Rectal smooth muscle tissue (tissue), 1 donor: ENCODE results near the gene GLOD4.
"Not testable (repeated sequence)": the region's sequence is repeated elsewhere in the genome, so short reads cannot be mapped to it uniquely, and the experiment has no call there.

Source experiments
- H3K27ac ChIP-seq: one replicate; pipeline ENCODE4 v1.7.0; 2013; ENCODE audit warnings: low read depth, low read length, inconsistent platforms
- H3K27me3 ChIP-seq: one replicate; pipeline ENCODE4 v1.7.0; 2013; ENCODE audit warnings: low read length; ENCODE audit not compliant: control insufficient read depth, insufficient read depth
- H3K36me3 ChIP-seq: one replicate; pipeline ENCODE4 v1.7.0; 2013; ENCODE audit warnings: low read length; ENCODE audit not compliant: control insufficient read depth, insufficient read depth
- H3K4me1 ChIP-seq: one replicate; pipeline ENCODE4 v1.7.0; 2013; ENCODE audit warnings: low read length; ENCODE audit not compliant: control insufficient read depth, insufficient read depth
- H3K4me3 ChIP-seq: one replicate; pipeline ENCODE4 v1.7.0; 2013; ENCODE audit warnings: low read length
- H3K9ac ChIP-seq: one replicate; pipeline ENCODE4 v1.7.0; 2013; ENCODE audit warnings: low read length

The GLOD4 gene

GRCh38 chr17:781805-782731 lies at the start of gene GLOD4, which contains the start of gene MRM3:
TSS of gene GLOD4 (minus strand) at chr17:782280. CDS start at chr17:782255, 25 bp downstream.
TSS of gene MRM3 (plus strand) at chr17:782353. CDS start at chr17:782379, 26 bp downstream.
- H3K9ac ChIP-seq: peak within 1 kb of the TSS; percentile 84
- no peaks in the 10 kb centered on the region for H3K27me3 ChIP-seq
- peaks cover 6% of the 10 kb centered on the region for H3K4me1 ChIP-seq
- peaks cover 4% of the 10 kb centered on the region for H3K36me3 ChIP-seq
- peak within 1 kb of the TSS; percentile 96 for H3K4me3 ChIP-seq
- peak within 1 kb of the TSS; percentile 72 for H3K27ac ChIP-seq

- no peak overlapping the region for H3K9ac ChIP-seq
- H3K27me3 ChIP-seq: no peaks in the 10 kb centered on the region
- no peak overlapping the region for H3K4me3 ChIP-seq
- H3K27ac ChIP-seq: no peak overlapping the region
- no peaks in the 10 kb centered on the region for H3K36me3 ChIP-seq
- H3K4me1 ChIP-seq: no peaks in the 10 kb centered on the region
Observed at GRCh38 chr17:830950-831349, 48.9 kb upstream of the GLOD4 start.

GRCh38 chr17:830381-830780 lies 48.3 kb upstream of the GLOD4 start:
- peaks cover 3% of the 10 kb centered on the region for H3K36me3 ChIP-seq
- H3K9ac ChIP-seq: no peak overlapping the region
- H3K27ac ChIP-seq: no peak overlapping the region

GRCh38 chr17:829614-830013 lies 47.5 kb upstream of the GLOD4 start:
- H3K36me3 ChIP-seq, H3K4me3 ChIP-seq, H3K9ac ChIP-seq, H3K27me3 ChIP-seq, H3K27ac ChIP-seq, H3K4me1 ChIP-seq: not testable (repeated sequence)

More at GRCh38 chr17:830381-830780, 48.3 kb upstream of the GLOD4 start:
- Histone ChIP-seq H3K27me3 (no peaks in the 10 kb centered on the region), H3K4me1 (no peaks in the 10 kb centered on the region), H3K4me3 (no peak overlapping the region)

DNA sequence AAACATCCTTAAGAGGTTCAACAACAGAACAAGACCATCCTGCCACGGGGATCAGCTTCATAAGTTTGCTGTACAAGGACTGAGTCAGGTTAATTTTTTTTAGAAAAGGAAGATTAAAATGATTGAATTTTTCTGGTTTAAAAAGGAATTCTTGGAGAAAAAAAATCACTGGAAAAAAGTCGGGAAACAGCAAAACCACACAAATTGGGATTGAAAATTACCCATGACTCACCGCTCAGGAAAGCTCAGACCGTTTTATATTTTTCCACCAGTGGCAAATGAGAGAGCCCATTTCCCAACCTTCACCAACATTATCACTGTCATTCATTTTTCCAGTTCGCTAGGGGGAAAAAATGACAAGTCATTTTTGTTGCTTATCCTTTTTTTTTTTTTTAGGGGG lies 46.7 kb upstream of the GLOD4 start:
- H3K4me3 ChIP-seq: no peak overlapping the region
- H3K27me3 ChIP-seq: no peaks in the 10 kb centered on the region
- no peak overlapping the region for H3K27ac ChIP-seq
- H3K4me1 ChIP-seq: no peaks in the 10 kb centered on the region
- no peak overlapping the region for H3K9ac ChIP-seq
- peaks cover 6% of the 10 kb centered on the region for H3K36me3 ChIP-seq

DNA sequence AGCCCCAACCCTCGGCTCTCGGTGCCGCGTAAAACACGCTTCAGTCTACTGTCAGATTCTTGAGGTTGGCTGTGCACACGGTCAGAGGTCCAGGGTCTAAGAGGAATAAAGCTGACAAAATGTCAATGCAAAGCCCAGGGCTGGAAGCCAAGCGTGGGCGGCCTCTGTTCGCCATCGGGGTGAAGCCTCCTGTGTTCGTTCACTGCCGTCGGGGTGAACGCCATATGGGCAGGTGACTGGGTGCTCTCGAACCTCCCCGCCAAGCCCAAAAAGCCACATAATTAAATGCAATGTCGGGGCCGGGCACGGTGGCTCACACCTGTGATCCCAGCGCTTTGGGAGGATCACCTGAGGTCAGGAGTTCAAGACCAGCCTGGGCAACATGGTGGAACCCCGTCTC lies 44.7 kb upstream of the GLOD4 start:
- Histone ChIP-seq H3K4me1 (no peaks in the 10 kb centered on the region), H3K36me3 (peaks cover 6% of the 10 kb centered on the region), H3K27ac (no peak overlapping the region), H3K9ac (no peak overlapping the region), H3K4me3 (no peak overlapping the region), H3K27me3 (no peaks in the 10 kb centered on the region)

- Histone ChIP-seq H3K4me1 (no peaks in the 10 kb centered on the region), H3K36me3 (peaks cover 6% of the 10 kb centered on the region), H3K27ac (no peak overlapping the region), H3K27me3 (no peaks in the 10 kb centered on the region), H3K4me3 (no peak overlapping the region), H3K9ac (no peak overlapping the region)
Observed at GRCh38 chr17:825216-825615, 43.1 kb upstream of the GLOD4 start.

- no peak overlapping the region for H3K27ac ChIP-seq
- no peak overlapping the region for H3K9ac ChIP-seq
- no peaks in the 10 kb centered on the region for H3K27me3 ChIP-seq
- H3K4me1 ChIP-seq: no peaks in the 10 kb centered on the region
- peaks cover 6% of the 10 kb centered on the region for H3K36me3 ChIP-seq
- no peak overlapping the region for H3K4me3 ChIP-seq
Observed at GRCh38 chr17:824378-824777, 42.3 kb upstream of the GLOD4 start.

- H3K4me3 ChIP-seq: no peak overlapping the region
- no peak overlapping the region for H3K27ac ChIP-seq
- no peaks in the 10 kb centered on the region for H3K27me3 ChIP-seq
- H3K9ac ChIP-seq: no peak overlapping the region
- peaks cover 6% of the 10 kb centered on the region for H3K36me3 ChIP-seq
- no peaks in the 10 kb centered on the region for H3K4me1 ChIP-seq
Observed at GRCh38 chr17:823501-823902, 41.4 kb upstream of the GLOD4 start.

GRCh38 chr17:819251-819650 lies 37.2 kb upstream of the GLOD4 start:
- Histone ChIP-seq H3K9ac (no peak overlapping the region), H3K27ac (no peak overlapping the region), H3K4me1 (no peaks in the 10 kb centered on the region), H3K4me3 (no peak overlapping the region), H3K36me3 (peaks cover 7% of the 10 kb centered on the region), H3K27me3 (no peaks in the 10 kb centered on the region)

- no peak overlapping the region for H3K9ac ChIP-seq
- H3K36me3 ChIP-seq: peaks cover 7% of the 10 kb centered on the region
- no peaks in the 10 kb centered on the region for H3K4me1 ChIP-seq
- H3K27me3 ChIP-seq: no peaks in the 10 kb centered on the region
- no peak overlapping the region for H3K27ac ChIP-seq
- H3K4me3 ChIP-seq: no peak overlapping the region
Observed at GRCh38 chr17:814371-814770, 32.3 kb upstream of the GLOD4 start.

DNA sequence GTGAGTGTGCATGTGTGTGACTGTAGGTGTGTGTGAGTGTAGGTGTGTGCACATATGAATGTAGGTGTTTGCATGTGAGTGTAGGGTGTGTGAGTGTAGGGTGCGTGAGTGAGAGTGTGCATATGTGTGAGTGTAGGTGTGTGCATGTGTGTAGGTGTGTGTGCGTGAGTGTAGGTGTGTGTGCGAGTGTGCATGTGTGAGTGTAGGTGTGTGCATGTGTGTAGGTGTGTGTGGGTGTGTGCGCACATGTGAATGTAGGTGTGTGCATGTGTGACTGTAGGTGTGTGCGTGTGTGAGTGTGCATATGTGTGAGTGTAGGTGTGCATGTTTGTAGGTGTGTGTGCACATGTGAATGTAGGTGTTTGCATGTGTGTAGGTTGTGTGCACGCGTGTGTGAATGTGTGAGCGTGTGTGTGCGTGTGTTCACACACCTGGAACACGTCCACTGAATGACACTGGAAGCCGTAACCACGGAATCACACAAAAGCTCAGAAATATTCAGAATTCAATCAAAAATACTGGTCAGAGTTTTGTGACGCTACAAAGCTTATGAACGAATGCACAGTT lies 30.6 kb upstream of the GLOD4 start:
- H3K27ac ChIP-seq: no peak overlapping the region
- peaks cover 8% of the 10 kb centered on the region for H3K36me3 ChIP-seq

More for the DNA sequence above, 30.6 kb upstream of the GLOD4 start:
- H3K4me3 ChIP-seq: no peak overlapping the region
- H3K9ac ChIP-seq: no peak overlapping the region
- no peaks in the 10 kb centered on the region for H3K27me3 ChIP-seq
- no peaks in the 10 kb centered on the region for H3K4me1 ChIP-seq
